Endothelial cell of umbilical vein (primary cell): ENCODE measurements around the gene TOR4A. TPM values are rescaled to one million over a fixed set of nuclear protein-coding genes. Genes with fewer than 3 reads are reported as not detected.

Experiments used
- BruUV-seq: library from RNA; stranded (reverse); fragments of 400-500 nt; replicated peaks from 2 replicates; lab custom pipeline; 2021; lab: Mats Ljungman, UMichigan
- CTCF ChIA-PET: fragments of 300-600, 350-600 bp; sonication (Branson Sonifier 250); formaldehyde crosslinking; loops from one replicate; lab custom pipeline; 2021; ENCODE audit warnings: antibody characterized with exemption, inconsistent platforms; lab: Charles Lee
- POLR2A ChIA-PET: fragments of 300-600, 350-600 bp; sonication (Branson Sonifier 250); formaldehyde crosslinking; loops from one replicate; lab custom pipeline; 2021; ENCODE audit warnings: antibody characterized with exemption, inconsistent platforms; lab: Charles Lee
- DNase-seq: peaks from one replicate; pipeline ENCODE4 v3.0.0-alpha.2; 2011; ENCODE audit warnings: low read depth, low spot score
- FAIRE-seq: peaks from 2 replicates; lab custom pipeline; 2011; peaks lifted over from hg19 to GRCh38; lab: Jason Lieb, UNC
- H2AFZ ChIP-seq: 2 replicates; pipeline ENCODE4 v1.6.0; 2012; ENCODE audit warnings: low read depth, low read length, control low read depth, inconsistent platforms
- H3K27ac ChIP-seq: 2 replicates; pipeline ENCODE4 v1.5.1; 2011; ENCODE audit warnings: low read depth, mild to moderate bottlenecking, control low read depth, low read length, moderate library complexity; ENCODE audit not compliant: insufficient read depth
- H3K27me3 ChIP-seq, 2 experiments: 2 replicates each; pipeline versions ENCODE4 v1.6.0 to v1.6.1; 2011; ENCODE audit warnings: low read length in 2 of 2, mixed read lengths in 1 of 2; ENCODE audit not compliant: control insufficient read depth in 2 of 2, insufficient read depth in 2 of 2
- H3K36me3 ChIP-seq, 2 experiments: 2 replicates in 1 of 2; 3 replicates in 1 of 2; pipeline ENCODE4 v1.5.1; 2011; ENCODE audit warnings: low read length in 2 of 2, mild to moderate bottlenecking in 1 of 2, moderate library complexity in 1 of 2; ENCODE audit not compliant: control insufficient read depth in 2 of 2, insufficient read depth in 2 of 2; ENCODE audit errors: extremely low read depth in 1 of 2
- H3K4me1 ChIP-seq: 3 replicates; pipeline ENCODE4 v1.5.1; 2011; ENCODE audit warnings: mild to moderate bottlenecking, low read length; ENCODE audit not compliant: control insufficient read depth, insufficient read depth; ENCODE audit errors: extremely low read depth
- H3K4me2 ChIP-seq: 2 replicates; pipeline ENCODE4 v1.6.1; 2011; ENCODE audit warnings: low read length, control low read depth, mixed read lengths; ENCODE audit not compliant: insufficient read depth
- H3K4me3 ChIP-seq, 3 experiments: fragments of 200-600 bp in 1 of 3; sonication (generic), shearing (Covaris generic) in 1 of 3; replicated peaks in 1 of 3; 2 replicates each; pipeline ENCODE4 v1.5.1; 2011 to 2016; ENCODE audit warnings: control low read depth in 3 of 3, low read length in 3 of 3, mild to moderate bottlenecking in 2 of 3, inconsistent platforms in 1 of 3, low read depth in 1 of 3, moderate library complexity in 1 of 3; ENCODE audit not compliant: insufficient read depth in 1 of 3
- H3K79me2 ChIP-seq: 2 replicates; pipeline ENCODE4 v1.6.0; 2012; ENCODE audit warnings: low read length, inconsistent platforms; ENCODE audit not compliant: control insufficient read depth, insufficient read depth
- H3K9ac ChIP-seq: replicated peaks from 2 replicates; pipeline ENCODE3; 2011; ENCODE audit warnings: low read length, control low read depth; ENCODE audit not compliant: insufficient read depth; ENCODE audit errors: extremely low read depth
- H3K9me1 ChIP-seq: replicated peaks from 3 replicates; pipeline ENCODE4 v1.6.0; 2011; ENCODE audit warnings: mild to moderate bottlenecking, low read length; ENCODE audit not compliant: control insufficient read depth, insufficient read depth; ENCODE audit errors: extremely low read depth
- H3K9me3 ChIP-seq: replicated peaks from 2 replicates; pipeline ENCODE4 v1.5.1; 2012; ENCODE audit warnings: low read length, inconsistent platforms; ENCODE audit not compliant: control insufficient read depth, insufficient read depth
- H4K20me1 ChIP-seq: replicated peaks from 2 replicates; pipeline ENCODE3; 2011; ENCODE audit warnings: mild to moderate bottlenecking, low read length; ENCODE audit not compliant: control insufficient read depth, insufficient read depth; ENCODE audit errors: extremely low read depth
- EZH2 ChIP-seq: IDR thresholded peaks from 2 replicates; pipeline ENCODE4 v1.6.1; 2012; ENCODE audit warnings: borderline replicate concordance, low read depth, mild to moderate bottlenecking, moderate library complexity, low read length, inconsistent platforms; ENCODE audit not compliant: severe bottlenecking
- FOS ChIP-seq: IDR thresholded peaks from 2 replicates; pipeline ENCODE4 v1.6.1; 2011; ENCODE audit warnings: mild to moderate bottlenecking, low read length, moderate library complexity, borderline replicate concordance; ENCODE audit not compliant: insufficient read depth
- GATA2 ChIP-seq: IDR thresholded peaks from 2 replicates; pipeline ENCODE4 v1.7.0; 2011; ENCODE audit warnings: low read depth, mild to moderate bottlenecking, moderate library complexity, mixed read lengths, low read length; ENCODE audit not compliant: insufficient read length, insufficient read depth
- JUN ChIP-seq: IDR thresholded peaks from 2 replicates; pipeline ENCODE4 v1.6.1; 2011; ENCODE audit warnings: borderline replicate concordance, low read depth; ENCODE audit not compliant: insufficient read length, insufficient read depth
- POLR2A ChIP-seq: IDR thresholded peaks from 2 replicates; pipeline ENCODE4 v1.6.1; 2012; ENCODE audit warnings: low read depth, mild to moderate bottlenecking, control low read depth, low read length
- POLR2AphosphoS5 ChIP-seq: IDR thresholded peaks from 2 replicates; pipeline ENCODE4 v1.6.1; 2012; ENCODE audit warnings: low read depth, mild to moderate bottlenecking, control low read depth, low read length, moderate library complexity; ENCODE audit not compliant: insufficient read depth
- dilution Hi-C: fragments of 300-500 bp; cut with MboI; formaldehyde crosslinking; loops from one replicate; pipeline ENCODE4 v1.15.0; 2019; ENCODE audit warnings: low sequenced_read_pairs; ENCODE audit not compliant: extremely low pct_ligation_motif_present
- intact Hi-C: fragments of 100-400 bp; cut with micrococcal nuclease; formaldehyde crosslinking; loops from one replicate; pipeline ENCODE4 v1.10.0; 2022
- polyA plus RNA-seq, 4 experiments: library from polyadenylated mRNA; depleted of rRNA in 3 of 4; stranded (reverse) in 3 of 4; unstranded in 1 of 4; fragments of >200 nt; gene quantifications; 2 replicates each; pipeline versions ENCODE4 v1.2.1 to v1.2.3, GENCODE V29; 2011 to 2012; ENCODE audit warnings: missing spikeins in 1 of 4
- total RNA-seq: library from RNA; stranded (reverse); gene quantifications from 2 replicates; pipeline ENCODE4 v1.2.3, GENCODE V29; 2021
- TF ChIP-seq, protein P1 (sequence below), 2 donors: IDR thresholded peaks; 1 replicate in 1 of 2; 2 replicates in 1 of 2; pipeline ENCODE4 v1.5.1; 2011; ENCODE audit warnings: low read length in 2 of 2, mild to moderate bottlenecking in 2 of 2, moderate library complexity in 2 of 2, control low read depth in 1 of 2, inconsistent platforms in 1 of 2, low read depth in 1 of 2; ENCODE audit not compliant: insufficient read depth in 1 of 2; ENCODE audit errors: extremely low read depth in 1 of 2
- TF ChIP-seq, protein P2 (sequence below): IDR thresholded peaks from 2 replicates; pipeline ENCODE4 v1.6.1; 2011; ENCODE audit not compliant: insufficient read depth, insufficient read length

The TOR4A gene
- total and polyA plus RNA-seq, 2 donors (not counting 3 experiments of a cell fraction or from before 2014, with no cell fraction given): 32.4 to 48.0 TPM

DNA sequence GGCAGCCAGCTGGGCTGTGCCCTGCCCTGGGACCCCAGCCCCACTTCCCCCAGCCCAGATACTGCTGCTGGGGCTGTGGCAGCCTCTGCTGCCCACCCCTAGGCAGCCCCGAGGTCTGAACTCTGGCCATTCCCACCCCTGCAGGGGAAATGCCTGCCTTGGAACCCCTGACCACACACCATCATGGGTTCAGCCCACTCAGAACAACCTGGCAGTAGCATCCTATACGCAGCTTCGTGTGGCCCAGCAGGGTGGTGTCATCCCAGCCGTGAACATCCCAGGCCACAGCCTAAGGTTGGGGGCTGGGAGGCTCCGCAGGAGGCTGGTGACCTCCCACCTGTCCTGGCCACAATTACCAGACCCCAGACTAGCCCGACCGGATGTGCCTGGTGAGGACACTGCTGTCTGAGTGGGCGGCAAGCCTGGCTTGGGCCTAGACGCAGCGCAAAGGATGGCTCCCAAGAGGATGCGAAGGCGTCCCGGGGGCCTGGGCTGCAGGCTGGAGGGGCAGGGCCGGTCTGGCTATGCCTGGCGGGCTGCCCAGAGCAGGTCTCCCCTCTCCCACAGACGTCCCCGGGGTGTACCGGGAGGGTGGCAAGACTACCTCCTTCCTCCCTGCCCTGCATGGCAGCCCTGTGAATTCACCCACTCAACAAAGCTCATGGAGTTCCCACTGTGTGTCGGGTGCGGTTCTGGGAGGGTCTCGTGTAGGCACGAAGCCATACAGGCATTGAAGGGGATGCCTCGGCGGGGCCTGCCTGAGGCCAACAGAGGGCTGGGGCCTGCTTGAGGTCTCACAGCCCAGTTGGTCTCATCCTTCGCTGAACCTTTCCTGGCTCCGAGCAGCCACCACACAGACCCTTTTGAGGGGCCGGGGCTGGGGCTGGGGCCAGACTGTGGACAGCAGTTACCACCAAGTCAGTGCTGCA lies 48.3 kb upstream of the TOR4A start:
- no peak overlapping the region for H3K9ac ChIP-seq
- no TSS peak for BruUV-seq
- TF ChIP-seq POLR2A (no peak), FOS (no peak), GATA2 (no peak), POLR2AphosphoS5 (no peak), EZH2 (no peak), JUN (no peak)
- TF ChIP-seq, protein P1, sequence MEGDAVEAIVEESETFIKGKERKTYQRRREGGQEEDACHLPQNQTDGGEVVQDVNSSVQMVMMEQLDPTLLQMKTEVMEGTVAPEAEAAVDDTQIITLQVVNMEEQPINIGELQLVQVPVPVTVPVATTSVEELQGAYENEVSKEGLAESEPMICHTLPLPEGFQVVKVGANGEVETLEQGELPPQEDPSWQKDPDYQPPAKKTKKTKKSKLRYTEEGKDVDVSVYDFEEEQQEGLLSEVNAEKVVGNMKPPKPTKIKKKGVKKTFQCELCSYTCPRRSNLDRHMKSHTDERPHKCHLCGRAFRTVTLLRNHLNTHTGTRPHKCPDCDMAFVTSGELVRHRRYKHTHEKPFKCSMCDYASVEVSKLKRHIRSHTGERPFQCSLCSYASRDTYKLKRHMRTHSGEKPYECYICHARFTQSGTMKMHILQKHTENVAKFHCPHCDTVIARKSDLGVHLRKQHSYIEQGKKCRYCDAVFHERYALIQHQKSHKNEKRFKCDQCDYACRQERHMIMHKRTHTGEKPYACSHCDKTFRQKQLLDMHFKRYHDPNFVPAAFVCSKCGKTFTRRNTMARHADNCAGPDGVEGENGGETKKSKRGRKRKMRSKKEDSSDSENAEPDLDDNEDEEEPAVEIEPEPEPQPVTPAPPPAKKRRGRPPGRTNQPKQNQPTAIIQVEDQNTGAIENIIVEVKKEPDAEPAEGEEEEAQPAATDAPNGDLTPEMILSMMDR (IDR thresholded peaks at IDR 0.05; ENCODE audit: extremely low read depth in 1 of 2, insufficient read depth in 1 of 2, low read depth in 1 of 2, low read length in 2 of 2): no peak
- TF ChIP-seq, protein P2, sequence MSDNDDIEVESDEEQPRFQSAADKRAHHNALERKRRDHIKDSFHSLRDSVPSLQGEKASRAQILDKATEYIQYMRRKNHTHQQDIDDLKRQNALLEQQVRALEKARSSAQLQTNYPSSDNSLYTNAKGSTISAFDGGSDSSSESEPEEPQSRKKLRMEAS: no peak

More for the DNA sequence above, 48.3 kb upstream of the TOR4A start:
- H3K27ac ChIP-seq: no peak overlapping the region
- intact Hi-C loops: no loop called here
- H3K4me1 ChIP-seq: no peaks in the 10 kb centered on the region
- H3K36me3 ChIP-seq: no peaks in the 10 kb centered on the region
- H4K20me1 ChIP-seq: no peaks in the 10 kb centered on the region
- no peak overlapping the region for H2AFZ ChIP-seq
- no peaks in the 10 kb centered on the region for H3K9me3 ChIP-seq
- no peaks in the 10 kb centered on the region for H3K79me2 ChIP-seq
- DNase-seq: no peak
- FAIRE-seq: no peak
- H3K4me2 ChIP-seq: no peak overlapping the region
- POLR2A ChIA-PET: interaction anchor here (2.6 kb wide), 1 partner anchor 12 kb away, joined by 6 read pairs; the partner anchor contains the start of gene TUBB4B
- no peak overlapping the region for H3K4me3 ChIP-seq
- CTCF ChIA-PET: no interaction called here
- no peaks in the 10 kb centered on the region for H3K9me1 ChIP-seq
- dilution Hi-C loops: no loop called here
- H3K27me3 ChIP-seq: no peaks in the 10 kb centered on the region
